WTC11 (cell line): ENCODE results near the gene NEBL.

Experiments
- CTCF ChIP-seq: fragments of 200-600 bp; IDR thresholded peaks from 2 replicates; pipeline ENCODE4 v1.8.0; 2022; ENCODE audit warnings: antibody characterized with exemption
- HMGXB4 ChIP-seq: sonication (generic); formaldehyde crosslinking; IDR thresholded peaks from 2 replicates; pipeline ENCODE4 v1.8.1; 2023; ENCODE audit warnings: mild to moderate bottlenecking, moderate library complexity, missing genetic modification reagents
- MAX ChIP-seq: sonication (generic); formaldehyde crosslinking; IDR thresholded peaks from 2 replicates; pipeline ENCODE4 v1.8.0; 2022; ENCODE audit warnings: mild to moderate bottlenecking, missing genetic modification reagents
- MXD4 ChIP-seq: fragments of 250-450 bp; sonication (Bioruptor Pico); IDR thresholded peaks from 2 replicates; pipeline ENCODE4 v1.8.0; 2021; ENCODE audit warnings: mild to moderate bottlenecking, moderate library complexity, borderline replicate concordance
- NR2C2 ChIP-seq: sonication (generic); formaldehyde crosslinking; IDR thresholded peaks from 2 replicates; pipeline ENCODE4 v1.8.0; 2022; ENCODE audit warnings: mild to moderate bottlenecking, missing genetic modification reagents
- TEAD1 ChIP-seq: sonication (generic); formaldehyde crosslinking; IDR thresholded peaks from 2 replicates; pipeline ENCODE4 v1.8.0; 2022; ENCODE audit warnings: mild to moderate bottlenecking, missing genetic modification reagents
- USF2 ChIP-seq: sonication (generic); formaldehyde crosslinking; IDR thresholded peaks from 2 replicates; pipeline ENCODE4 v1.8.1; 2023; ENCODE audit warnings: mild to moderate bottlenecking, missing genetic modification reagents, moderate library complexity

GRCh38 chr10:20897146-20897825 lies at the start of gene NEBL:
- TF ChIP-seq CTCF (no peak), USF2 (CRISPR knock-in tag) (no peak), MXD4 (CRISPR knock-in tag) (no peak), NR2C2 (CRISPR knock-in tag) (no peak), MAX (no peak), HMGXB4 (CRISPR knock-in tag) (no peak), TEAD1 (no peak)
